ENCODE data around the gene PRIMA1. TPM values are rescaled to one million over a fixed set of nuclear protein-coding genes. Genes with fewer than 3 reads are reported as not detected.

Gene PRIMA1, protein sequence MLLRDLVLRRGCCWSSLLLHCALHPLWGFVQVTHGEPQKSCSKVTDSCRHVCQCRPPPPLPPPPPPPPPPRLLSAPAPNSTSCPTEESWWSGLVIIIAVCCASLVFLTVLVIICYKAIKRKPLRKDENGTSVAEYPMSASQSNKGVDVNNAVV
- not detected for polyA plus RNA-seq

DNA sequence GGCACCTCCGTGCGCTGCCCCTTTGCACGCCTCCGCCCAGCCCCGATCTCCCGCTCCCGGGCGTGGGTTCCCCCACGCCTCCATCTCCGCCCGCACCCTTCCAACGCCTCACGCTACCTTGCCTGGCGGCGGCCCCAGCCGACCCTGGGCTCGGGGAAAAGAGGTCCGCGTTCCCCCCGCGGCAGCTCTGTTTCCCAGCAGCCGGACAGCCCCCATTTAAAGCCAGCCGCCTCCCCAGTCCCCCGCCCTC is at the start of gene PRIMA1:
TSS of gene PRIMA1 (minus strand) at position 193 of the 250 bp plus-strand sequence. CDS start 767 bp downstream, outside the sequence.
- no peaks in the 10 kb centered on the region for H3K36me3 Mint-ChIP-seq
- H3K27ac Mint-ChIP-seq, result no peak within 1 kb of the TSS
- DNase-seq, result no peak
- H3K27me3 Mint-ChIP-seq (ENCODE audit: low read depth in 3 of 3), result peaks cover 11 to 21% (median 15%) of the 10 kb centered on the region in 3 donors
- no peak within 1 kb of the TSS for H3K4me3 Mint-ChIP-seq
- H3K4me1 Mint-ChIP-seq, result no peaks in the 10 kb centered on the region
- H3K9me3 Mint-ChIP-seq, result no peaks in the 10 kb centered on the region

DNA sequence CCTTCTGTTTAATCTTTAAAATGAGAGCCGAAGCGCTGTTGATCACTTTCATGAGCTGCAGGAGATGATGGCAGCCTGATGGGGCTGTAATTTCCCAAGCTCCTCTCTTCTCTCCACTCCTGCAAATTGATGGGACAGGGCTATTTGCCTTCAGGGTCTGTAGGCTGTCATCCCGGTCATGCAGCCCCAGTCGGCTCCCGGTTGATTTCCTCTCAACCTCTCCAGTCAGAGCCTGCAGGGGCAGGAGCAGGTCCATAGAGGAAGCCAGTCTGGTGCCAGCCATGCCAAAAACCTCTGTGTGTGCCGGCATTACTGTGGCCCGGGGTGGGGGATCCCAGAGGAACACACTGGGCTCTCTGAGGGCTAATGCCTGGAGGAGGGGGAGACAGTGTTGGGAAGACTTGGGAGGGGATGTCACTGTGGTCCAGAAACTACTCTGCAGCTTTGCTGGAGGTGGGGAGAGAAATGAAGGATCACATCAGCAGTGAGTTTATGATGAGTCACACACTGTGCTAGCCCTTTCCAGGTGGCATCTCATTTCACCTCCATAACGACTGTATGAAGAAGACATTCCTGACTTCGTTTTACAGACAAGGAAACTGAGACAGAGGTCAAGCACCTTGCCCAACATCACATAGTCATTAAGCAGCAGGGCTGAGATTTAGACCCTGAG is 46.5 kb upstream of the PRIMA1 start:
- peaks cover 0 to 5% (median 2%) of the 10 kb centered on the region in 3 donors for H3K27me3 Mint-ChIP-seq (ENCODE audit: low read depth in 3 of 3)
- no peaks in the 10 kb centered on the region for H3K4me1 Mint-ChIP-seq
- H3K9me3 Mint-ChIP-seq, result no peaks in the 10 kb centered on the region
- H3K36me3 Mint-ChIP-seq, result no peaks in the 10 kb centered on the region
- H3K4me3 Mint-ChIP-seq, result no peak overlapping the region
- peak overlapping the region in 1 of 6 donors; percentile 10 for H3K27ac Mint-ChIP-seq
- DNase-seq, result no peak

DNA sequence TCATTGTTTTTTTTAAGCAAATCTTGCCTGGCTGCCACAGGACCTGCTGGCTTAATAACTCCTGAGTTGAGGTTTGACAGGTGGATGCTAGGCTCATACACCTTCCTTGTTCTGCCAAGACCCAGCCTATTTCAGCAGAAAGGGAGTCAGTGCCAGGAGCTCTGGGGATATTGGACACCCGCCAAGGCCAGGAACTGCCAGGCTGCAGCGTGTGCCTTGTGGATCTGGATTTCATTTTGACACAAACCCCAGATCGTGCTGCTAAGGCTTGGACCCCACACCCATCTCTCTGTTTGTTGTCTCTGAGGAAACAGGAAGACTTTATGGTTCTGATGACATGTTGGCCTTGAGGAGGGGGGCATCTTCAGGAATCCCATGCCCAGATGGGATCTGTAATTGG is 44.4 kb upstream of the PRIMA1 start:
- Mint-ChIP-seq H3K27ac (no peak overlapping the region), H3K4me3 (no peak overlapping the region), H3K27me3 (ENCODE audit: low read depth in 3 of 3) (peaks cover 0 to 7% (median 2%) of the 10 kb centered on the region in 3 donors), H3K36me3 (no peaks in the 10 kb centered on the region), H3K4me1 (no peaks in the 10 kb centered on the region), H3K9me3 (no peaks in the 10 kb centered on the region)
- DNase-seq, result no peak

DNA sequence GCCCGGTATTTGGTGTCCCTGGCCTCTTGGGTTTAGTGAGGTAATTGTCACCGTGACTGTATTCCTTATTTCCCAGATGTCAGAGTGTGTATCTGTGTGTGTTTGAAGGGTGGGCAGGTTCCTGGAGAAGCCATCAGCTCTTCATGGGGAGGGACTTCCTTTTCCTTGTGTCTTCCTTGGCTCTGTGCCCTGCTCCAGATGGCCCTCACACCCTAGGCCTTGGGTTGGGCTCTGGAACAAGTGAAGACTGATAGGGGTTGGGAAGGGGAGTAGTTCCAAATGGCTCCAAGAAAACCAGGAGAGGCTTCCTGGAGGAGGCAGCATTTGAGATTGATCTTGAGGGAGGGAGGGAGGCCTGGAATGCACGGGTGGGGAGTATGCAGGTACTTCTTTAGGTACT is 43.8 kb upstream of the PRIMA1 start:
- Mint-ChIP-seq H3K36me3 (no peaks in the 10 kb centered on the region), H3K9me3 (no peaks in the 10 kb centered on the region), H3K27me3 (ENCODE audit: low read depth in 3 of 3) (peaks cover 0 to 7% (median 2%) of the 10 kb centered on the region in 3 donors), H3K4me3 (no peak overlapping the region), H3K4me1 (no peaks in the 10 kb centered on the region), H3K27ac (no peak overlapping the region)
- DNase-seq, result no peak

DNA sequence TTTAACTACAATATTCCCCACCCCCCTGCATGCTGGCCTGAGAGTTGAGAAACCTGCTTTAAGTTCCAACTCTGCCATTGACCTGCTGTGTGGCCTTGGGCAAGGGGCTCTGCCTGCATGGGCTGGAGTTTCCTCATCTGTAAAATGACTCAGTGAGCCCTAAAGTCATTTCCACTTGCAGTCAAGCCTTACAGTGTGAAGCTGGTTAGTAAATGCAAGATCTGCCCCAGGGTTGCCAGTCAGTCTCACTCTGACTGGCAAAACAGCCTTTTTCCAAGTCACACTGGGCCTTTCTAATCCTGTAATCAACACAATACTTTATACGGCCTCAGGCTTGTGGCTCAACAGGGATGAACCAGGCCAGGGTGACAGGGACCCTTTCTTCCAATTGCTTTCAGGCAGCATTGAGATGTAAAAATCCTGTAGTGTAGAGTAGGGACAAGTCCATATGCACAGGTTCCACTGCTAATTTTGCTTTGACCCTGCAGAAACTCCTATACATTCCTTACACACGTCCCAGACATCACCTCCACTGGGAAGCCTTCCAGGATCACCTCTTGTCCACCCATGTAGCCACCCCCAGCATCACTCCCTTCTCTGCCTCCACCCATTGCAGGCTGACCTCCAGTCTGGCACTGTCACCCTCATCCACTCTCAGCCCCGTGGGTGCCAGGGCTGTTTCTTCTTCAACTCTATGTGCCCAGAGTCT is 42.6 kb upstream of the PRIMA1 start:
- Mint-ChIP-seq H3K27ac (no peak overlapping the region), H3K9me3 (no peaks in the 10 kb centered on the region), H3K36me3 (no peaks in the 10 kb centered on the region), H3K4me3 (no peak overlapping the region), H3K4me1 (no peaks in the 10 kb centered on the region), H3K27me3 (ENCODE audit: low read depth in 3 of 3) (peaks cover 2 to 7% (median 3%) of the 10 kb centered on the region in 3 donors)
- DNase-seq, result no peak

DNA sequence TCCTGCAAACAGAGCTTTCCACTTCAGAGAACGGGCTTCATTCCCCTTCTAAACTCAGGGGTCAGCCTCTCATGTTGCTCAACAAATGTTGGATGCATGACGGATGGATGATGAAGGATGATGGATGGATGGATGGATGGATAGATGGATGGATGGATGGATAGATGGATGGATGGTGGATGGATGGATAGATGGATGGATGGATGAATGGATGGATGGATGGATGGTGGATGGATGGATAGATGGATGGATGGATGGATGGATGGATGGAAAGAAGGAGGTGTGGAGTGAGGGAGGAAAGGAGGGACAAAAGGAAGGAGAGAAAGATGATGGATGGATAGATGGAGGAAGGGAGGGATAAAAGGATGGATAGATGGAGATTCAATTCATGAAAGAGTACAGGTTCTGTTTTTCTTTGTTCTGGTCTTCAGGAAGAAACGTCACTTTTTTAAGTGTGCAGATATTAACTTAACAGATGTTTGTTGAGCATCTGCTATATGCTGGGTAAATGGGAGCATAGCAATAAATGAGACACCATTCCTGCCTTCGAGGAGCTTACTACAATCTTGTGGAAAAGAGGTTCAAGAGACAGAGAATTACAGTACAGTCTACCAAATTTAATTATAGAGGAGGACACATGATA is 41.7 kb upstream of the PRIMA1 start:
- Mint-ChIP-seq H3K4me1 (no peaks in the 10 kb centered on the region), H3K4me3 (no peak overlapping the region), H3K9me3 (no peaks in the 10 kb centered on the region), H3K27ac (no peak overlapping the region), H3K27me3 (ENCODE audit: low read depth in 3 of 3) (peaks cover 2 to 7% (median 3%) of the 10 kb centered on the region in 3 donors), H3K36me3 (no peaks in the 10 kb centered on the region)
- no peak for DNase-seq

DNA sequence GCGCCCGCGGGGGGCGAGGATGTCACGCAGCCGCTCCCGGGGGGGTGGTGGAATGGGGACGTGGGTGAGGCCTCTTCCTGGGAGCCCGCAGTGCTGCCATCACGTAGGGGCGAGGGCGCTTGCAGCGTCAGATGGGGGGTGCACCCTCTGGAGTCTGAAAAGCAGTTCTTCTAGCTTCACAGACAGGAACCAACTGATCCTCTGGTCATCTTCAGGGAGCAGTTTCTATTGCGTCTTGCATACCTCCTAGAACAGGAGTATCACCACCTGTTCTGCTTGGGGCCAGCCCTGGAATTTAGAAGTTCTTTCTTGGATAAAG is 36.9 kb upstream of the PRIMA1 start:
- DNase-seq, result no peak
- no peaks in the 10 kb centered on the region for H3K9me3 Mint-ChIP-seq
- peaks cover 0 to 8% (median 5%) of the 10 kb centered on the region in 3 donors for H3K27me3 Mint-ChIP-seq (ENCODE audit: low read depth in 3 of 3)
- H3K4me3 Mint-ChIP-seq, result no peak overlapping the region
- no peaks in the 10 kb centered on the region for H3K36me3 Mint-ChIP-seq
- H3K4me1 Mint-ChIP-seq, result no peaks in the 10 kb centered on the region
- H3K27ac Mint-ChIP-seq, result no peak overlapping the region

DNA sequence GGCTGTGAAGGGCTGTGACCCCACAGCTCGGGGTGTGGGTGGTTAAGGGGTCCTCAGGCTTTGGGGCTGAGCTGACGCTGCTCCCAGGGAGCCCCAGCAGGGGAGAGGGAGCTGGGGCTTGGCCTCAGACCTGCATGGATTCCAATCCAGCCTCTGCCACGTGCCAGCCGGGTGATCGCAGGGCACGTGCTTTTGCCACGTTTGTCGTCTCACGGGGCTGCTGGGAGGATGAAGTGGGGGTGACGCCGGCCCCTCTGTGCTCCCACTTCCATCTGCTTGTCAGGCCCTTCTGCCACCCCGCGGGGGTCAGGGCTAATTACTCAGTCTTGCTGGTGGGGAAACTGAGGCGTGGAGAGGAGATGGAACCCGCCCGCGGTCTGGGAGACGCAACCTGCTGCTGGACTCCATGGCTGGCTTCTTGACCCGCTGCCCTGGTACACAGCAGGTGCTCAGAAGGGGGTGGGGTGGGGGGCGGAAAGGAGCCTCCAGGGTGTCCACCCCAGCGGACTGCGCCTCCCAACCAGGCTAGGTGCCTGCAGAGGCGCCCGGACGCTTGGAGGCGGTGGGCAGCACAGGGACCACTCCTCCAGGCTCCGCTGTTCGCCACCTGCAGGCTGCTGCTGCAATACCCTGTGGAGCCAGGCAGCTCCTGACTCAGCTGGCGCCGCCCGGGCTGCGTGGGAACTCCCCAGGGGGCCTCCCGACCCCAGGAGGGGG is 36.4 kb upstream of the PRIMA1 start:
- Mint-ChIP-seq H3K4me3 (no peak overlapping the region), H3K27ac (no peak overlapping the region), H3K36me3 (no peaks in the 10 kb centered on the region), H3K9me3 (no peaks in the 10 kb centered on the region), H3K27me3 (ENCODE audit: low read depth in 3 of 3) (peaks cover 0 to 8% (median 5%) of the 10 kb centered on the region in 3 donors), H3K4me1 (no peaks in the 10 kb centered on the region)
- DNase-seq, result no peak

DNA sequence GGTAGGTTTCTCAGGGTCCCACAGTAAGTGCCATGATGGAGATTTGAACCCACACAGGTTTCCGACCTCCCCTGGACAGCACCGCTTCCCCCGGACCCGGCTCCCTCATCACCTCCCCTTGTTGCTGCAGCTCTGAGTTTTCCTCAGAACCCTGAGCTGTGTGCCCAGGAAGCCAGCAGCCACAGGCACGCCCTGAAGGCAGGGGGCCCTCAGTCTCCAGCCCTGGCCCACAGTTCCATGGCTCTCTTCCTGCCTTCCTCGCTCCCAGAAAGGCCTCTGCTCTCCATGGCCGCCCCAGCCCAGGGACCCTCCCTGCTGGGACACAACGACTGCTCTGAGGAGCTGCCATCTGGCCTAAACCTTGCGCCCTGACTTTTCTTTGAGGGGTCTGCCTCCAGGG is 35.8 kb upstream of the PRIMA1 start:
- no peaks in the 10 kb centered on the region for H3K9me3 Mint-ChIP-seq
- peaks cover 0 to 8% (median 5%) of the 10 kb centered on the region in 3 donors for H3K27me3 Mint-ChIP-seq (ENCODE audit: low read depth in 3 of 3)
- H3K36me3 Mint-ChIP-seq, result no peaks in the 10 kb centered on the region
- no peak for DNase-seq
- H3K27ac Mint-ChIP-seq, result no peak overlapping the region
- H3K4me1 Mint-ChIP-seq, result no peaks in the 10 kb centered on the region
- H3K4me3 Mint-ChIP-seq, result no peak overlapping the region

DNA sequence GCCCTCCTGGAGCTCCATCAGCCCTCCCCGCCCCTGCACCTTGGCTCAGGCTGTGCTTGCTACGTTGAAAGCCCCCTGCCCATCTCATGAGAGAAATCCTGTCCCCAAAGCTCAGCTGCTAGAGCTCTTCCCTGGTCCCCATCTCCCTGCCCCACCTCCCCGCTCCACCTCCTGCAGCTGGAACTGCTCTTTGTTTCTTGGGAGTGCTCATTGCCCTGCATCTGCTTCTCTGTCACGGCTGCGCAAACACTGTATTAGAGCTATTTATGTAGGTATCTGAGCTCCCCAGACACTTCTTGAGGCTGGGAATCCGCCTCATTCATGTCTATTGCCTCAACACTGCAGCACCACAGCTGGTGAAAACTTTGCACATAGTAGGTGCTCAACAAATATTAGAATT is 32.8 kb upstream of the PRIMA1 start:
- Mint-ChIP-seq H3K36me3 (no peaks in the 10 kb centered on the region), H3K9me3 (peaks cover 0 to 3% (median 0%) of the 10 kb centered on the region in 6 donors), H3K27me3 (ENCODE audit: low read depth in 3 of 3) (peaks cover 1 to 7% (median 6%) of the 10 kb centered on the region in 3 donors), H3K4me3 (no peak overlapping the region), H3K27ac (no peak overlapping the region), H3K4me1 (no peaks in the 10 kb centered on the region)
- no peak for DNase-seq

DNA sequence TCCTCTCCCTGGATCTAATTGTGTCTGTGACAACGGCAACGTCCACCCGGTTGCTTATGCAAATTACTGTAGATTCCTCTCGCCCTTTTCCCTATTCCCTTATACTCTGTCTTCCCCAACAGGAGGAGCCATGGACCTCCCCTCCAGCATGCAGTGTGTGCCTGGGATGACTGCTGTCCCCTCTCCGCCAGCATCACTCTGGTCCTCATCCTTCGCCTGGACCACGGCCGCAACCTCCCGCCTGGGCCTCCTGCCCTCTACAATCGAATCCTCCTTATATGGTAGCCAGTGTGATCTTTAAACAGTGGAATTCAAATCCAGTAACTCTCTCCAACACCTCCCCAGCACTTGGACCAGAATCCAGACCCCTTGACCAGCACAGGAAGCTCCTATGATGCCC is 30.6 kb upstream of the PRIMA1 start:
- peaks cover 1 to 8% (median 3%) of the 10 kb centered on the region in 3 donors for H3K27me3 Mint-ChIP-seq (ENCODE audit: low read depth in 3 of 3)
- H3K4me3 Mint-ChIP-seq, result no peak overlapping the region
- no peak for DNase-seq
- H3K9me3 Mint-ChIP-seq, result peaks cover 0 to 13% (median 5%) of the 10 kb centered on the region in 6 donors
- no peaks in the 10 kb centered on the region for H3K36me3 Mint-ChIP-seq
- H3K27ac Mint-ChIP-seq, result no peak overlapping the region
- H3K4me1 Mint-ChIP-seq, result no peaks in the 10 kb centered on the region

DNA sequence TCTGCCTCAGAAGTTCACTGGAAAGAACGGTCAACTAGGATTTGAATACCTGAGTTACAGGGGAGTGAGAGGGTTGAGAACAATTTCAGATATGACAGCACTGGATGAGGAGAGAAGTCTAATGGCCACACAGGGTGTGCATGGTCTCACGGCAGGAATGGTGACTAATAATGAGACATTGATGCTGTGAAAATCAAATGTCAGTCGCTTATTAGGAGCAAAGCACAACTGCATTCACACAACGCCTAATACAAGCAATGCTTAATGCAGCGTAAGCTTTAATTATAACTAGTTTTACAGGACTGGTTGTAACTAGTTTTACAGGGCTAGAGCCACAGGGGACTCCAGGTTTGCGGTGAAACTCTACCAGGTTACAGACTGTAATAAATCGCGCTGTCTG is 23.4 kb upstream of the PRIMA1 start:
- no peak overlapping the region for H3K27ac Mint-ChIP-seq
- no peak overlapping the region for H3K4me3 Mint-ChIP-seq

DNA sequence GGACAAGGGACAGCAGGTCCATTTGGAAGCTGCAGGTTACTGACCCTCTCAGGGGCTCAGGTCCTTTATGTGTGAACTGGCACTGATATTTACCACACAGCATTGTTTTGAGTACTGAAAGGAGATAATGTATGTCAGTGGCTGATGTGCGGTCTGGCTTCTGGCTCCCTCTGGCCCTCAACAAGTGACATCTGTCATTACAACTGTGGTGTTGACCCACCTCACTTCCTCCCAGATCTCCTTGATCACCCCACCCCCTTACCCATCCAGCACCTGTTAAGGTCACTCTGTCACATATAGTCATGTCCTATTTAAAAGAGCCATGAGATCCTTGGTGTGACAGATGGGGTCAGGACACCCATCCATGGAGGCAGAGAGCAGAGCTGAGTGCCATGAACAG is 22.7 kb upstream of the PRIMA1 start:
- Mint-ChIP-seq H3K4me3 (no peak overlapping the region), H3K27me3 (ENCODE audit: low read depth in 3 of 3) (peaks cover 0 to 5% (median 2%) of the 10 kb centered on the region in 3 donors), H3K27ac (no peak overlapping the region), H3K4me1 (no peaks in the 10 kb centered on the region), H3K9me3 (peaks cover 0 to 14% (median 7%) of the 10 kb centered on the region in 6 donors), H3K36me3 (no peaks in the 10 kb centered on the region)
- no peak for DNase-seq

More for the DNA sequence above, 23.4 kb upstream of the PRIMA1 start:
- H3K36me3 Mint-ChIP-seq, result no peaks in the 10 kb centered on the region
- no peak for DNase-seq
- peaks cover 0 to 14% (median 8%) of the 10 kb centered on the region in 6 donors for H3K9me3 Mint-ChIP-seq
- peaks cover 0 to 5% (median 2%) of the 10 kb centered on the region in 3 donors for H3K27me3 Mint-ChIP-seq (ENCODE audit: low read depth in 3 of 3)
- H3K4me1 Mint-ChIP-seq, result no peaks in the 10 kb centered on the region
